Gastroesophageal sphincter (tissue), 4 donors: ENCODE data around the gene SORCS3. TPM values are rescaled to one million over a fixed set of nuclear protein-coding genes. Genes with fewer than 3 reads are reported as not detected.

Experiments
- ATAC-seq: fragments of 150-250 bp; one replicate; pipeline ENCODE4 v1.9.1; 2016; ENCODE audit warnings: mild to moderate bottlenecking, moderate library complexity
- H3K27ac ChIP-seq, 4 donors: fragments of 200-600 bp; sonication (generic) in 3 of 4; 1 replicate in 3 of 4; 2 replicates in 1 of 4; pipeline ENCODE4 v1.5.1; 2016 to 2019
- H3K27me3 ChIP-seq: fragments of 200-600 bp; sonication (generic); one replicate; pipeline ENCODE4 v1.5.1; 2019
- H3K36me3 ChIP-seq, 2 donors: fragments of 200-600 bp; sonication (generic); one replicate each; pipeline ENCODE4 v1.5.1; 2019; ENCODE audit warnings: control low read depth in 1 of 2
- H3K4me1 ChIP-seq, 3 donors: fragments of 200-600 bp; sonication (generic); 1 replicate in 2 of 3; 2 replicates in 1 of 3; pipeline ENCODE4 v1.5.1; 2016 to 2019; ENCODE audit warnings: control low read depth in 2 of 3
- H3K4me3 ChIP-seq, 2 donors: fragments of 200-600 bp; sonication (generic); one replicate each; pipeline ENCODE4 v1.5.1; 2019; ENCODE audit warnings: mild to moderate bottlenecking in 1 of 2, moderate library complexity in 1 of 2
- H3K9me3 ChIP-seq, 3 donors: fragments of 200-600 bp; sonication (generic); one replicate each; pipeline ENCODE4 v1.5.1; 2017 to 2019; ENCODE audit warnings: control low read depth in 2 of 3
- EP300 ChIP-seq: sonication (generic); formaldehyde crosslinking; IDR thresholded peaks from one replicate; pipeline ENCODE4 v1.6.1; 2017; ENCODE audit warnings: antibody characterized with exemption, mild to moderate bottlenecking
- POLR2A ChIP-seq, 2 donors: fragments of 450-650 bp; IDR thresholded peaks; one replicate each; pipeline ENCODE4 v1.6.1; 2017; ENCODE audit warnings: antibody characterized with exemption in 2 of 2, mild to moderate bottlenecking in 2 of 2, moderate library complexity in 1 of 2
- POLR2AphosphoS5 ChIP-seq: sonication (generic); formaldehyde crosslinking; IDR thresholded peaks from one replicate; pipeline ENCODE4 v1.6.1; 2017; ENCODE audit warnings: antibody characterized with exemption
- WGBS, 2 donors: methylation state at CpG; one replicate each; pipeline ENCODE4 v1.1.5; 2018; ENCODE audit warnings: low coverage in 1 of 2; 5-methylcytosine and 5-hydroxymethylcytosine counted together
- total RNA-seq, 4 donors: library from RNA; depleted of rRNA; stranded (reverse); fragments of >200 nt; gene quantifications; one replicate each; pipeline ENCODE4 v1.1.0, GENCODE V29; 2016
- TF ChIP-seq, protein P1 (sequence below), 4 experiments: fragments of 200-600 bp in 2 of 4; fragments of 450-650 bp in 2 of 4; sonication (generic) in 1 of 4; IDR thresholded peaks; one replicate each; pipeline ENCODE4 v1.5.1; 2017 to 2019; ENCODE audit warnings: antibody characterized with exemption in 4 of 4, mild to moderate bottlenecking in 2 of 4, moderate library complexity in 2 of 4

The SORCS3 gene
- total RNA-seq, 4 donors from 2014 or later, result 0.31 to 1.3 (median 0.69) TPM; not detected in 1

DNA sequence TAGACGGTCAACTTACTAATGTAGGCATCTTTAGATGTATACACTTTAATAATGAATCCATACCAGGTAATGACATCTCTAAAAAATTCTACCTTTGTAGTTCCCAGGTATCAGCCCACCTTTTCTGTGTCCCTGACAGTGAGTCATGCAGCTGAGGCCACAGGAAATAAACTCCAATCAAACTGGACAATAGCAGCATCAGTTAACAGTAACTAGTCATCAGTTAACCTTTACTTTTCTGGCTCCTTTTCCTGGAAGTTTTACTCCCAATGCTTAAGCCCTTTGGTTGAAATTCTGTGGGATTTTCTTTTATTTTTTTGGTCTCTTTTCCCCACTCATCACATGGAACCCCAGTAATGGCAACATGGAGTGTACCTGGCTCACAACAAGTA lies 617.6 kb downstream of the SORCS3 start:
- Histone ChIP-seq H3K4me1 (no peaks in the 10 kb centered on the region), H3K27me3 (no peaks in the 10 kb centered on the region), H3K4me3 (no peak overlapping the region), H3K9me3 (no peaks in the 10 kb centered on the region), H3K27ac (no peak overlapping the region), H3K36me3 (no peaks in the 10 kb centered on the region)
- no peak for TF ChIP-seq EP300
- TF ChIP-seq POLR2A (IDR thresholded peaks at IDR 0.05), result no peak
- no peak for TF ChIP-seq POLR2AphosphoS5
- TF ChIP-seq, protein P1, sequence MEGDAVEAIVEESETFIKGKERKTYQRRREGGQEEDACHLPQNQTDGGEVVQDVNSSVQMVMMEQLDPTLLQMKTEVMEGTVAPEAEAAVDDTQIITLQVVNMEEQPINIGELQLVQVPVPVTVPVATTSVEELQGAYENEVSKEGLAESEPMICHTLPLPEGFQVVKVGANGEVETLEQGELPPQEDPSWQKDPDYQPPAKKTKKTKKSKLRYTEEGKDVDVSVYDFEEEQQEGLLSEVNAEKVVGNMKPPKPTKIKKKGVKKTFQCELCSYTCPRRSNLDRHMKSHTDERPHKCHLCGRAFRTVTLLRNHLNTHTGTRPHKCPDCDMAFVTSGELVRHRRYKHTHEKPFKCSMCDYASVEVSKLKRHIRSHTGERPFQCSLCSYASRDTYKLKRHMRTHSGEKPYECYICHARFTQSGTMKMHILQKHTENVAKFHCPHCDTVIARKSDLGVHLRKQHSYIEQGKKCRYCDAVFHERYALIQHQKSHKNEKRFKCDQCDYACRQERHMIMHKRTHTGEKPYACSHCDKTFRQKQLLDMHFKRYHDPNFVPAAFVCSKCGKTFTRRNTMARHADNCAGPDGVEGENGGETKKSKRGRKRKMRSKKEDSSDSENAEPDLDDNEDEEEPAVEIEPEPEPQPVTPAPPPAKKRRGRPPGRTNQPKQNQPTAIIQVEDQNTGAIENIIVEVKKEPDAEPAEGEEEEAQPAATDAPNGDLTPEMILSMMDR (IDR thresholded peaks at IDR 0.05), result no peak
- ATAC-seq, result no peak
- 83 to 94% methylated on average over 1 of the region's 1 CpG for WGBS, 2 donors

- Histone ChIP-seq H3K36me3 (no peaks in the 10 kb centered on the region), H3K4me3 (no peak overlapping the region), H3K27me3 (no peaks in the 10 kb centered on the region), H3K9me3 (no peaks in the 10 kb centered on the region), H3K27ac (no peak overlapping the region), H3K4me1 (no peaks in the 10 kb centered on the region)
- no peak for ATAC-seq
- 69 to 71% methylated on average over 1 to 2 of the region's 2 CpGs for WGBS, 2 donors
- TF ChIP-seq POLR2AphosphoS5 (no peak), POLR2A (IDR thresholded peaks at IDR 0.05) (no peak), EP300 (no peak)
- TF ChIP-seq, protein P1 (IDR thresholded peaks at IDR 0.05), result no peak
Measured at GRCh38 chr10:105259201-105259600, 618.1 kb downstream of the SORCS3 start.

GRCh38 chr10:105262666-105263065 lies 621.6 kb downstream of the SORCS3 start:
- no peaks in the 10 kb centered on the region for H3K4me1 ChIP-seq
- H3K9me3 ChIP-seq, result no peaks in the 10 kb centered on the region
- WGBS, 2 donors, result 59 to 68% methylated on average over 2 of the region's 2 CpGs
- H3K27me3 ChIP-seq, result no peaks in the 10 kb centered on the region
- H3K36me3 ChIP-seq, result no peaks in the 10 kb centered on the region
- H3K27ac ChIP-seq, result no peak overlapping the region
- no peak overlapping the region for H3K4me3 ChIP-seq
- no peak for ATAC-seq
- TF ChIP-seq POLR2AphosphoS5 (no peak), EP300 (no peak), POLR2A (IDR thresholded peaks at IDR 0.05) (no peak)
- TF ChIP-seq, protein P1 (IDR thresholded peaks at IDR 0.05), result no peak

DNA sequence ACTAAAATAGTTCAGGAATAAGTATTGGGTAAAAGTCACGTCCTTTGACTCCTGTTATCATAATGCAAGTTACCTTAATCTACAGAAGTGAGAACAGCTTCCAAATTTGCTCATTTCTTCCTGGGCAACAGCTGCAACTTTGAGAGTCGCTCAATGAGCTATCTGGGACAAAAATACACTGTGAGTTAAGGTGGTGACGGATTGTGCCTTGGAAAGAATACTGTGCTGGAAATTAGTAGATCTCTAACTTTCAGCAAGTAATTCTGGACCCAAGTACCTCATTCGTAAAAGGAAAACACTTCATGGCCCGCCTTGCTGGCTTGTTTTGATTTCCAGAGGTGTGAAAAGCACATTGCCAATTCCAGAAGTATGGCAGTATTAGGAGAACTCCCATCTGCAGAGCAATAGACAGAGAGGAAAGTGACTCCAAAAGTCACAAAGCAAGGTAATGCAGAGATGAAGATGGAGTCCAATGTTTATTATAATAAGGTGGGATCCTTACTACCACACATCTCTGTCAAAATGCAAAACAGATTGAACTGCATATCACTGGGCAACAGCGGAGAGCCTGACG lies 626.0 kb downstream of the SORCS3 start:
- TF ChIP-seq, protein P1 (IDR thresholded peaks at IDR 0.05), result no peak
- TF ChIP-seq POLR2AphosphoS5 (no peak), EP300 (no peak), POLR2A (IDR thresholded peaks at IDR 0.05) (no peak)
- Histone ChIP-seq H3K27me3 (no peaks in the 10 kb centered on the region), H3K9me3 (no peaks in the 10 kb centered on the region), H3K36me3 (no peaks in the 10 kb centered on the region), H3K27ac (no peak overlapping the region), H3K4me1 (no peaks in the 10 kb centered on the region), H3K4me3 (no peak overlapping the region)
- WGBS, 2 donors, result 67 to 69% methylated on average over 5 to 7 of the region's 7 CpGs
- no peak for ATAC-seq

GRCh38 chr10:105268961-105269360 lies 627.9 kb downstream of the SORCS3 start:
- Histone ChIP-seq H3K4me3 (no peak overlapping the region), H3K4me1 (no peaks in the 10 kb centered on the region), H3K9me3 (no peaks in the 10 kb centered on the region), H3K36me3 (no peaks in the 10 kb centered on the region), H3K27me3 (no peaks in the 10 kb centered on the region), H3K27ac (no peak overlapping the region)
- ATAC-seq, result no peak
- TF ChIP-seq EP300 (no peak), POLR2A (IDR thresholded peaks at IDR 0.05) (no peak), POLR2AphosphoS5 (no peak)
- TF ChIP-seq, protein P1 (IDR thresholded peaks at IDR 0.05), result no peak
- WGBS, 2 donors, result 40% methylated on average over 1 of the region's 1 CpG; no CpG with 5 or more reads in 1 of the 2 donors
